ENCODE measurements around the gene TMEM219. TPM values are rescaled to one million over a fixed set of nuclear protein-coding genes. Genes with fewer than 3 reads are reported as not detected.

TMEM219 gene
- total and polyA plus RNA-seq, 9 of the 15 experiments (the other 6 are each of a cell fraction or from before 2014, with no cell fraction given), result 35.3 to 62.8 (median 55.5) TPM

GRCh38 chr16:29925781-29926710 lies 35.8 kb upstream of the TMEM219 start, which contains the start of gene KCTD13 (continued):
- TF ChIP-seq, protein P1, sequence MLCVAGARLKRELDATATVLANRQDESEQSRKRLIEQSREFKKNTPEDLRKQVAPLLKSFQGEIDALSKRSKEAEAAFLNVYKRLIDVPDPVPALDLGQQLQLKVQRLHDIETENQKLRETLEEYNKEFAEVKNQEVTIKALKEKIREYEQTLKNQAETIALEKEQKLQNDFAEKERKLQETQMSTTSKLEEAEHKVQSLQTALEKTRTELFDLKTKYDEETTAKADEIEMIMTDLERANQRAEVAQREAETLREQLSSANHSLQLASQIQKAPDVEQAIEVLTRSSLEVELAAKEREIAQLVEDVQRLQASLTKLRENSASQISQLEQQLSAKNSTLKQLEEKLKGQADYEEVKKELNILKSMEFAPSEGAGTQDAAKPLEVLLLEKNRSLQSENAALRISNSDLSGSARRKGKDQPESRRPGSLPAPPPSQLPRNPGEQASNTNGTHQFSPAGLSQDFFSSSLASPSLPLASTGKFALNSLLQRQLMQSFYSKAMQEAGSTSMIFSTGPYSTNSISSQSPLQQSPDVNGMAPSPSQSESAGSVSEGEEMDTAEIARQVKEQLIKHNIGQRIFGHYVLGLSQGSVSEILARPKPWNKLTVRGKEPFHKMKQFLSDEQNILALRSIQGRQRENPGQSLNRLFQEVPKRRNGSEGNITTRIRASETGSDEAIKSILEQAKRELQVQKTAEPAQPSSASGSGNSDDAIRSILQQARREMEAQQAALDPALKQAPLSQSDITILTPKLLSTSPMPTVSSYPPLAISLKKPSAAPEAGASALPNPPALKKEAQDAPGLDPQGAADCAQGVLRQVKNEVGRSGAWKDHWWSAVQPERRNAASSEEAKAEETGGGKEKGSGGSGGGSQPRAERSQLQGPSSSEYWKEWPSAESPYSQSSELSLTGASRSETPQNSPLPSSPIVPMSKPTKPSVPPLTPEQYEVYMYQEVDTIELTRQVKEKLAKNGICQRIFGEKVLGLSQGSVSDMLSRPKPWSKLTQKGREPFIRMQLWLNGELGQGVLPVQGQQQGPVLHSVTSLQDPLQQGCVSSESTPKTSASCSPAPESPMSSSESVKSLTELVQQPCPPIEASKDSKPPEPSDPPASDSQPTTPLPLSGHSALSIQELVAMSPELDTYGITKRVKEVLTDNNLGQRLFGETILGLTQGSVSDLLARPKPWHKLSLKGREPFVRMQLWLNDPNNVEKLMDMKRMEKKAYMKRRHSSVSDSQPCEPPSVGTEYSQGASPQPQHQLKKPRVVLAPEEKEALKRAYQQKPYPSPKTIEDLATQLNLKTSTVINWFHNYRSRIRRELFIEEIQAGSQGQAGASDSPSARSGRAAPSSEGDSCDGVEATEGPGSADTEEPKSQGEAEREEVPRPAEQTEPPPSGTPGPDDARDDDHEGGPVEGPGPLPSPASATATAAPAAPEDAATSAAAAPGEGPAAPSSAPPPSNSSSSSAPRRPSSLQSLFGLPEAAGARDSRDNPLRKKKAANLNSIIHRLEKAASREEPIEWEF (CRISPR knock-in tag; IDR thresholded peaks at IDR 0.05), result no peak
- TF ChIP-seq YBX1 (IDR thresholded peaks at IDR 0.05) (no peak), PRMT5 (CRISPR knock-in tag; IDR thresholded peaks at IDR 0.05) (no peak), ZNF551 (CRISPR knock-in tag; IDR thresholded peaks at IDR 0.05) (no peak), RNF219 (CRISPR knock-in tag; IDR thresholded peaks at IDR 0.05) (no peak), AFF4 (CRISPR knock-in tag; IDR thresholded peaks at IDR 0.05) (no peak), TGIF2 (CRISPR knock-in tag; IDR thresholded peaks at IDR 0.05) (no peak), PPARD (CRISPR knock-in tag; IDR thresholded peaks at IDR 0.05) (no peak), FUS (optimal IDR thresholded peaks at IDR 0.05; ENCODE audit: low read depth, low read length) (no peak), ZBTB9 (CRISPR knock-in tag; IDR thresholded peaks at IDR 0.05) (peak; percentile 82; the same call in 1 of the 2 replicates)
- TF ChIP-seq, protein P2, sequence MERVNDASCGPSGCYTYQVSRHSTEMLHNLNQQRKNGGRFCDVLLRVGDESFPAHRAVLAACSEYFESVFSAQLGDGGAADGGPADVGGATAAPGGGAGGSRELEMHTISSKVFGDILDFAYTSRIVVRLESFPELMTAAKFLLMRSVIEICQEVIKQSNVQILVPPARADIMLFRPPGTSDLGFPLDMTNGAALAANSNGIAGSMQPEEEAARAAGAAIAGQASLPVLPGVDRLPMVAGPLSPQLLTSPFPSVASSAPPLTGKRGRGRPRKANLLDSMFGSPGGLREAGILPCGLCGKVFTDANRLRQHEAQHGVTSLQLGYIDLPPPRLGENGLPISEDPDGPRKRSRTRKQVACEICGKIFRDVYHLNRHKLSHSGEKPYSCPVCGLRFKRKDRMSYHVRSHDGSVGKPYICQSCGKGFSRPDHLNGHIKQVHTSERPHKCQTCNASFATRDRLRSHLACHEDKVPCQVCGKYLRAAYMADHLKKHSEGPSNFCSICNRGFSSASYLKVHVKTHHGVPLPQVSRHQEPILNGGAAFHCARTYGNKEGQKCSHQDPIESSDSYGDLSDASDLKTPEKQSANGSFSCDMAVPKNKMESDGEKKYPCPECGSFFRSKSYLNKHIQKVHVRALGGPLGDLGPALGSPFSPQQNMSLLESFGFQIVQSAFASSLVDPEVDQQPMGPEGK (CRISPR knock-in tag; IDR thresholded peaks at IDR 0.05; ENCODE audit: borderline replicate concordance), result peak; percentile 49; the same call in 1 of the 2 replicates
